GM21381 (cell line): Measurements from ENCODE around the gene HECW1.

Experiments
- ATAC-seq: cut with Tn5 transposase; IDR thresholded peaks from one replicate; pipeline ENCODE4 v1.9.1; 2021; ENCODE audit warnings: mild to moderate bottlenecking, moderate library complexity; ENCODE audit not compliant: unreplicated experiment

The HECW1 gene

GRCh38 chr7:43248961-43249822 is 136.7 kb downstream of the HECW1 start:
- no peak for ATAC-seq

- no peak for ATAC-seq
These were observed 137.3 kb downstream of the HECW1 start for GRCh38 chr7:43249823-43250145.

GRCh38 chr7:43260980-43261878 is 148.8 kb downstream of the HECW1 start:
- peak; percentile 75 for ATAC-seq

GRCh38 chr7:43265139-43265538 is 152.7 kb downstream of the HECW1 start:
- no peak for ATAC-seq

GRCh38 chr7:43273939-43274719 is 161.7 kb downstream of the HECW1 start:
- ATAC-seq: no peak

- no peak for ATAC-seq
These were observed 162.3 kb downstream of the HECW1 start for GRCh38 chr7:43274752-43275151.

GRCh38 chr7:43276547-43276946 is 164.1 kb downstream of the HECW1 start:
- no peak for ATAC-seq

GRCh38 chr7:43278088-43278644 is 165.7 kb downstream of the HECW1 start:
- no peak for ATAC-seq

- ATAC-seq: no peak
These were observed 168.8 kb downstream of the HECW1 start for GRCh38 chr7:43281268-43281667.

- no peak for ATAC-seq
These were observed 171.3 kb downstream of the HECW1 start for GRCh38 chr7:43283706-43284105.

GRCh38 chr7:43289826-43290225 is 177.4 kb downstream of the HECW1 start:
- no peak for ATAC-seq

- no peak for ATAC-seq
These were observed 178.5 kb downstream of the HECW1 start for GRCh38 chr7:43290978-43291377.

GRCh38 chr7:43291789-43292188 is 179.3 kb downstream of the HECW1 start:
- ATAC-seq: no peak

- ATAC-seq: no peak
These were observed 179.9 kb downstream of the HECW1 start for GRCh38 chr7:43292384-43292783.

GRCh38 chr7:43294080-43294630 is 181.7 kb downstream of the HECW1 start:
- no peak for ATAC-seq

GRCh38 chr7:43295429-43295828 is 183.0 kb downstream of the HECW1 start:
- no peak for ATAC-seq

GRCh38 chr7:43296306-43296705 is 183.9 kb downstream of the HECW1 start:
- no peak for ATAC-seq

GRCh38 chr7:43298617-43299016 is 186.2 kb downstream of the HECW1 start:
- no peak for ATAC-seq

GRCh38 chr7:43300121-43300520 is 187.7 kb downstream of the HECW1 start:
- ATAC-seq: no peak

- ATAC-seq: no peak
These were observed 189.8 kb downstream of the HECW1 start for GRCh38 chr7:43302211-43302711.
